K562 (cell line): Measurements from ENCODE around the gene RCOR2. TPM values are rescaled to one million over a fixed set of nuclear protein-coding genes. Genes with fewer than 3 reads are reported as not detected.

Source experiments
- CEBPG ChIP-seq, 3 experiments: fragments of 200-800 bp in 1 of 3; sonication (Bioruptor generic) in 1 of 3; sonication (generic) in 1 of 3; formaldehyde crosslinking in 1 of 3; IDR thresholded peaks in 2 of 3; conservative IDR thresholded peaks in 1 of 3; 2 replicates each; pipeline versions ENCODE4 v1.6.1 to v1.8.0; 2016 to 2022; ENCODE audit warnings: missing compliant biosample characterization in 2 of 3, missing genetic modification characterization in 2 of 3, mild to moderate bottlenecking in 1 of 3, missing genetic modification reagents in 1 of 3
- ETV1 ChIP-seq: fragments of 450-650 bp; conservative IDR thresholded peaks from 2 replicates; pipeline ENCODE4 v1.6.1; 2016; ENCODE audit warnings: missing genetic modification characterization, control low read depth, low read depth, missing compliant biosample characterization
- FOSL1 ChIP-seq: fragments of 200-800 bp; sonication (Bioruptor generic); conservative IDR thresholded peaks from 2 replicates; pipeline ENCODE4 v1.6.1; 2016; ENCODE audit warnings: missing genetic modification characterization, missing compliant biosample characterization
- GMEB1 ChIP-seq: fragments of 250-450 bp; sonication (Bioruptor Pico); IDR thresholded peaks from 2 replicates; pipeline ENCODE4 v1.4.0; 2020; ENCODE audit warnings: mild to moderate bottlenecking
- HCFC1 ChIP-seq: IDR thresholded peaks from 2 replicates; pipeline ENCODE4 v1.6.1; 2012; ENCODE audit warnings: low read depth, low read length, improper control_type of control experiment
- JUND ChIP-seq, 2 experiments: IDR thresholded peaks; 2 replicates in 1 of 2; 3 replicates in 1 of 2; pipeline ENCODE4 v1.6.1; 2011; ENCODE audit warnings: borderline replicate concordance in 2 of 2, low read depth in 2 of 2, low read length in 2 of 2, improper control_type of control experiment in 1 of 2, missing biosample characterization in 1 of 2, missing genetic modification characterization in 1 of 2, missing genetic modification reagents in 1 of 2
- MCM2 ChIP-seq: fragments of 450-650 bp; IDR thresholded peaks from 2 replicates; pipeline ENCODE4 v1.6.1; 2017; ENCODE audit warnings: low read depth, mild to moderate bottlenecking
- MEF2A ChIP-seq: IDR thresholded peaks from 2 replicates; pipeline ENCODE4 v1.6.1; 2011; ENCODE audit warnings: low read depth, mild to moderate bottlenecking, low read length, moderate library complexity; ENCODE audit not compliant: control insufficient read depth
- NFRKB ChIP-seq: fragments of 450-650 bp; IDR thresholded peaks from 2 replicates; pipeline ENCODE4 v1.6.1; 2016; ENCODE audit warnings: low read depth
- PHB ChIP-seq: fragments of 250-450 bp; sonication (Bioruptor Pico); IDR thresholded peaks from 2 replicates; pipeline ENCODE4 v1.5.0; 2021
- POLR2AphosphoS5 ChIP-seq: IDR thresholded peaks from 2 replicates; pipeline ENCODE4 v1.6.1; 2011; ENCODE audit warnings: mild to moderate bottlenecking, low read depth, low read length, moderate library complexity; ENCODE audit not compliant: control insufficient read depth, insufficient read depth
- SOX6 ChIP-seq: fragments of 450-650 bp; IDR thresholded peaks from 2 replicates; pipeline ENCODE4 v1.6.1; 2014; ENCODE audit warnings: mild to moderate bottlenecking
- ZKSCAN3 ChIP-seq: fragments of 250-450 bp; sonication (Bioruptor Pico); IDR thresholded peaks from 2 replicates; pipeline ENCODE4 v1.4.0; 2020
- ZMIZ1 ChIP-seq, 2 experiments: fragments of 150-350 bp in 1 of 2; IDR thresholded peaks; 2 replicates each; pipeline ENCODE4 v1.6.1; 2012 to 2016; ENCODE audit warnings: low read depth in 2 of 2, low read length in 2 of 2, mild to moderate bottlenecking in 1 of 2, moderate library complexity in 1 of 2
- ZNF347 ChIP-seq: fragments of 450-650 bp; formaldehyde crosslinking; IDR thresholded peaks from 2 replicates; pipeline ENCODE4 v1.4.0; 2020; ENCODE audit warnings: low read depth, mild to moderate bottlenecking, moderate library complexity
- ZNF354B ChIP-seq: fragments of 250-450 bp; sonication (Bioruptor Pico); IDR thresholded peaks from 2 replicates; pipeline ENCODE4 v1.4.0; 2020
- ZNF395 ChIP-seq: fragments of 200-800 bp; sonication (Bioruptor generic); IDR thresholded peaks from 2 replicates; pipeline ENCODE4 v1.6.1; 2017; ENCODE audit warnings: missing genetic modification characterization, missing compliant biosample characterization
- ZNF76 ChIP-seq: fragments of 250-450 bp; sonication (Bioruptor Pico); IDR thresholded peaks from 2 replicates; pipeline ENCODE4 v1.4.0; 2020; ENCODE audit warnings: mild to moderate bottlenecking, moderate library complexity, borderline replicate concordance
- ZNF778 ChIP-seq: fragments of 450-650 bp; formaldehyde crosslinking; IDR thresholded peaks from 2 replicates; pipeline ENCODE4 v1.4.0; 2020; ENCODE audit warnings: mild to moderate bottlenecking, moderate library complexity
- ZSCAN29 ChIP-seq: fragments of 450-650 bp; IDR thresholded peaks from 2 replicates; pipeline ENCODE4 v1.6.1; 2017
- polyA plus RNA-seq, 8 experiments: library from polyadenylated mRNA; depleted of rRNA in 4 of 8; stranded (reverse) in 5 of 8; unstranded in 3 of 8; fragments of >200 nt; fragmentation: Nextera tagmentation in 2 of 8; fragmentation: Illumina TruSeq in 1 of 8; extraction: Ambion mirVana in 2 of 8; extraction: Trizol in 1 of 8; gene quantifications; 2 replicates each; pipeline versions ENCODE4 v1.2.1 to v1.2.3, GENCODE V29; 2011 to 2014; ENCODE audit warnings: inconsistent platforms in 1 of 8, missing spikeins in 1 of 8
- total RNA-seq, 7 experiments: library from RNA; depleted of rRNA in 6 of 7; stranded (reverse); fragments of >200 nt in 6 of 7; fragmentation: Illumina TruSeq in 2 of 7; extraction: Trizol in 2 of 7; gene quantifications; 2 replicates each; pipeline versions ENCODE4 v1.2.1 to v1.2.3, GENCODE V29; 2011 to 2021; ENCODE audit warnings: low replicate concordance in 1 of 7

Gene RCOR2
- total and polyA plus RNA-seq, 9 of the 15 experiments (the other 6 are each of a cell fraction or from before 2014, with no cell fraction given): 0.04 to 6.5 (median 2.5) TPM; not detected in 1

GRCh38 chr11:63888170-63889086, 28.5 kb downstream of the RCOR2 start (continued):
- no peak for TF ChIP-seq ZKSCAN3 (CRISPR knock-in tag)
- TF ChIP-seq FOSL1: peak; percentile 59
- no peak for TF ChIP-seq NFRKB
- TF ChIP-seq MCM2: no peak
- no peak for TF ChIP-seq JUND (IDR thresholded peaks at IDR 0.05; ENCODE audit: borderline replicate concordance, low read depth, low read length)
- peak; percentile 9; the same call in 1 of the 3 replicates for TF ChIP-seq JUND (tag; IDR thresholded peaks at IDR 0.05; ENCODE audit: borderline replicate concordance, low read depth, low read length)
- TF ChIP-seq ZNF354B (CRISPR knock-in tag): no peak
- peak; percentile 86; the same call in 1 of the 2 replicates for TF ChIP-seq ETV1 (tag)
- TF ChIP-seq POLR2AphosphoS5: 0 out of 2 replicates have a peak, but pooled peaks have one; percentile 28
- TF ChIP-seq ZSCAN29: no peak
- no peak for TF ChIP-seq ZNF76
- TF ChIP-seq SOX6: no peak
- TF ChIP-seq CEBPG (CRISPR knock-in tag; IDR thresholded peaks at IDR 0.05): peak; percentile 92
- TF ChIP-seq CEBPG (tag; conservative IDR thresholded peaks at IDR 0.05 in 1 of 2, IDR thresholded peaks at IDR 0.05 in 1 of 2): peak; percentile 81 to 92
- TF ChIP-seq MEF2A: no peak
- TF ChIP-seq ZNF395 (CRISPR knock-in tag): no peak
- no peak for TF ChIP-seq ZMIZ1 (IDR thresholded peaks at IDR 0.05; ENCODE audit: low read depth in 2 of 2, low read length in 2 of 2)
- no peak for TF ChIP-seq PHB (CRISPR knock-in tag)
- no peak for TF ChIP-seq GMEB1 (CRISPR knock-in tag)
- no peak for TF ChIP-seq HCFC1
- no peak for TF ChIP-seq ZNF347
- no peak for TF ChIP-seq ZNF778 (CRISPR knock-in tag)
